GM19240 (cell line): ENCODE measurements around the gene C1QB.

Source experiments
- DNase-seq: peaks from one replicate; pipeline ENCODE4 v3.0.0; 2011; ENCODE audit warnings: low spot score; ENCODE audit not compliant: insufficient read length

C1QB gene, protein sequence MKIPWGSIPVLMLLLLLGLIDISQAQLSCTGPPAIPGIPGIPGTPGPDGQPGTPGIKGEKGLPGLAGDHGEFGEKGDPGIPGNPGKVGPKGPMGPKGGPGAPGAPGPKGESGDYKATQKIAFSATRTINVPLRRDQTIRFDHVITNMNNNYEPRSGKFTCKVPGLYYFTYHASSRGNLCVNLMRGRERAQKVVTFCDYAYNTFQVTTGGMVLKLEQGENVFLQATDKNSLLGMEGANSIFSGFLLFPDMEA

DNA sequence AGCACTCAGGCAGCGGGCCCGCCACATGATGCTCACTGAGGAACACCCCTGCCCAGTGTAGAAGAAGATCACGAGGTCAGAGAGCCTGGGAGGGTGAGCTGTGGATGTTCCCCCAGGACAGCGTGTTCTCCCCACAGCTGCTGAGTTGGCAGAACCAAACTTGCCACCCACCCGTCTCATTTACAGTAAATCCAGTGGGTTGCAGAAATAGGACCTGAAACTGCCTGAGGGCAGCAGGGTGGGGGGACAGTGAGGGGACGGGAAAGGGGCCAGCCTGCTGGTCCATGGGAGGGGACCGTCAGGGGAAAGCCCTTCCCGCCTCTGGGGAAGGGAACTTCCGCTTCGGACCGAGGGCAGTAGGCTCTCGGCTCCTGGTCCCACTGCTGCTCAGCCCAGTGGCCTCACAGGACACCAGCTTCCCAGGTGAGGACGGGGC, at the start of gene C1QB:
Gene C1QB (plus strand): TSS at position 356 of the 436 bp plus-strand sequence. CDS start 6,227 bp downstream, outside the sequence.
- DNase-seq = no peak

DNA sequence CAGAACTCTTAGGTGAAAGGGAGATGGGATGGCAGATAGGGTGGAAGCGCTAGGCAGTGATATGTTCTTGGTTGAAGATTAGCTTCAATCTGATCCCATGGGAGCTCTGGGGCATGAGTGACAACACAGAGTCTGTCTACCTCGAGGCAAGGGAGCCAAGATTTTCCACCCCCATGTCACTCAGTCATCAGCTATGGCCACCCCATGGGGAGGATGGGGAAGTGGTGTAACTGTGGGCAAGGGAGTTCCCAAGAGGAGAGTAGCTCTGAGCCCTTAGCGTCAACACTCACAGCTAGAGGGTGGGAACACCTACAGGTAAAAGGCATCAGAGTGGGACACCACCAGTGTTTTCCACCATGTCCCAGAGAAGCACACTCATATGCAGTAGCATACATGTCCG, 46.9 kb upstream of the C1QB start:
- no peak for DNase-seq

DNA sequence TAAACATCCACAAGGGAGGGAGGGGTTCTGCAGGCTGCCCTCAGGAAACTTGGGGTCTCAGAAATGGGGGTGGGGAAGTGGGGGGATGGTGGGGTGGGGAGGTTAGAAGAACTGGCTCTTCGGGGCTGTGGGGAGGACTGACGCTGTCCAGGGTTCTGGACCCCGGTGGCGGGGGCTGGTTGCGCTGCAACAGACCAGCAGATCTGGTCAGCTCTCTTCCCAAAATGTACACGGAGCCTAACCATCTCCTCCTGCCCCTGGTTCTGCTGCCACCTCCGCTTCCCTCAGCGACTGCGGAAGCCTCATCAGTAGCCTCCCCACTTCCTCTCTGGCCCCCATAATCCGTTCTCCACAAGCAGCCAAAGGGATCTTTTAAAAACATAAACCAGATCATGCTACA, 45.9 kb upstream of the C1QB start:
- DNase-seq = no peak

DNA sequence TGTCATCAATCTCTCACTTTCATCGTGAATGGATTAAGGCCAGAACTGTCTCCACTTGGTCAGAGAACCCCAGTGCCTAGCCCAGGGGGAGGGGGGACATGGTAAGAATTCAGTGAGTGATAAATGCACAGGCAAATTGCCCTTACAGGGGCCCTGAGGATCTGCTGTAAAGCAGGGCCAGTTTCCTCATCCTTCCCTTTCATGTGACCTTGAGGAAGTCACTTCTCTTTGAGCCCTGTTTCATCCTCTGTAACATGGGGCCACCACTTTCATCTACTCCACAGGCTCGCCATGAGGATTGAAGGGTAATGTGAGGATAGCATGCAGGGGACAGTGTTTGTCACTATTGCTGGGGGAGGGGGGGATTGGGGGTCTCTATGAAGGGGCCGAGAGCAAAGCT, 44.7 kb upstream of the C1QB start:
- no peak for DNase-seq

DNA sequence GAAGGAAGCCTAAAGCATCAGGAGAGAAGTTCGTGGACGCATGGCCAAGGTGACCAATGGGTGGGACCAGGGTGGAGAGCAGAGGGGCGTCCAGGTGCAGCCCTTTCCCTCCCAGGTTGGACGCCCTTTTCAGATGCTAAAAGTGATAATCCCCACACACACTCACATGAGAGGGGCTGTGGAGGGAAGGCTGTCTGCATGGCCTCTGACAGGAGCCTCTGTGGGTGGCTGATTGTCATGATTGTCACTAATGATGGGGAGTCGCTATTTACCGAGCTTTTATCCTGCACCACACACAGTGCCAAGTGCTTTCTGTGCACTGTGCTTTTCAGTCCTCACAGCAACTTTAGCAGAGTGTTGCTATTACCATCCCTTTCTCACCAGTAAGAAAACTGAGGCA, 43.7 kb upstream of the C1QB start:
- no peak for DNase-seq

DNA sequence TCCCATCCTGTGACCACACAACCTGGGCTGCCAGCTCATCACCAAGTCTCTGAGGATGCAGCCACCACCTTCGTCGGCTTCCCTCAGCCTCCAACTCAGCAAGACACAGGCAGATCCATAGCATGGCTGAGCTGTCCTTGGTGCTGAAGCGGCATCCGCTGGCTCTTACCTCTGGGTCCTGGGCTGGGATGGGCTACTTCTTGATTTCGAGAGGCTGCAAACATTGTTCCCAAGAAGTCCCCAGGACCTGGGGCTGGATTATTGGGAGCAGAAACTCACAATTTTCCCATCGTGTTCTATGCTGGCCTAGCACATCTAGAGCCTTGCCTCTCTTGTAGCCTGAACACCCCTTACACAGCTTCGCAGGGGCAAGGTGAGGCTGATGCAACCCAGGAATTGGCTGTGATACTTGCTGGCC, 41.5 kb upstream of the C1QB start:
- no peak for DNase-seq

DNA sequence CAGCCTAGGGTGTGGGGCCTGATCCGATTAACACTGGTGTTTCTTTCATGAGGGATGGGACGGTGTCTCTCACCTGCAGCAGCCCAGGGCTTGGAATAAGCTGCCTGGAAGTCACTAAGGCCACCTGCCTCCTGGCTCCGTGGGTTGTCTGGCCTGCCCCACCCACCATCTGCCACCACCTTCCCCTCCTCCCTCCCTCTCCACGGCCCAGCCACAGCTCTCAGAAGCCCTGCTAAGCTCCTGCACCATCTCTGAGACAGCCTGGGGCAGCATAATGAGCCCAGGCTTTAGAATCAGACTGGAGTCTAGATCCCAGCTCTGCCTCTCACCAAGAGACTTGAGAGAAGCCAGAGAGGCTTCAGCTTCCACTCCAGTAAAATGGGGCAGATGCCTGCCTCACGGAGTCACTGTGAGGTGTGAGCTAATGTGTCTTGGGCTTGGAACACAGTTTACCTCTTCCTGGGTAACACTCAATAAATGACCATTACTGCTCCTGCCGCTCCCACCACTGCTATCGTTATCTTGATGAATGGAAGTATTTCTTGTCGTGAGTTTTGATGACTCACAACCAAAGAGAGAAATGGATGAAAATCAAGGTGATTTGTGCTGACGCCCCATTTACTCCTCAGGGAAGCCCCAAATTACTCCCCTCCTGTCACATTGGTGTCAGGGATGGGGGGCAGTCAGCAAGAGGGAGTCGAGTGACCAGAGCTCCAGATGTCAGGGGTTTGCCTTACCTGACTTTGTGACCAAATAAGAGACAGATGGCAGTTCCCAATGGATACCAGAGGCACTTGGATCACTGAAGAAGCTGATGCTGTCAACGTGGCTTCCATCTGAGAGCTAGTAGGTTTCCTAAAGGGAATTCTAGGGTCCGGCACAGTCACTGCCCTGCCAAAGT, 40.1 kb upstream of the C1QB start:
- no peak for DNase-seq

DNA sequence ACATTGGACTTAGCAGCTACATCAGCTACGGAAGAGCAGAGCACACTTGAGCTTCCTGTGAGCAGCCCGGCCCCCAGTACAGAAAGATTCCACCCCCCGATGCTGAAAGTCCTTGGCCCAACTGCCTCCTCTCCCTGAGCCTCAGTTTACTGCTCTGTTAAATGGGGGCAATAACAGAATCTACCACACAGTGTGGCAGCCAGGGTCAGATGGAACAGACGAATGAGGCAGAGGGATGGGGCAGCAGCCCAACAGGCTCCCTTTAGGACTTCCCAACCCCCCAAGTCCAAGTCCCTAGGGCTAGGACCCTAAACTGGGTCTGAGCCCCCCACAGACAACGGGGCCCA, 39.5 kb upstream of the C1QB start:
- DNase-seq = no peak

DNA sequence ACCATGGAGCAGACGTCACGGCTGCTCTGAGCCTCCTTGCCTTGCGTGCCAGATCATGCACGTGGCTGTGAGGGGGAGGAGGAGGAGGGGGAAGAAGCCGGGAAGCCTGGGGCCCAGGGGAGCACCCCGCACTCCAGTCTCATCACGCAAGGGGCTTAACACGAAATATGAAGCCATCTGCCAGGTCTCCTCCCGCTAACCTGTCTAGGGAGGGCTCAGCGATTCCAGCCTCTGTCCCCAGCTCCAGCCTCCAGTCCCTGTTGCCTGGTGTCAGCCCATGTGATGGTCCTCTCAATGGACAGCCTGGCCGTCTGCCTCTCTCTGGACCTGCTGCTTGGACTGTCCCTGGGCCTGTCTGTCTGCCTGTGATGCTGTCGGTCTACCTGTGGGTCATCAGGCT, 39.1 kb upstream of the C1QB start:
- DNase-seq = no peak

DNA sequence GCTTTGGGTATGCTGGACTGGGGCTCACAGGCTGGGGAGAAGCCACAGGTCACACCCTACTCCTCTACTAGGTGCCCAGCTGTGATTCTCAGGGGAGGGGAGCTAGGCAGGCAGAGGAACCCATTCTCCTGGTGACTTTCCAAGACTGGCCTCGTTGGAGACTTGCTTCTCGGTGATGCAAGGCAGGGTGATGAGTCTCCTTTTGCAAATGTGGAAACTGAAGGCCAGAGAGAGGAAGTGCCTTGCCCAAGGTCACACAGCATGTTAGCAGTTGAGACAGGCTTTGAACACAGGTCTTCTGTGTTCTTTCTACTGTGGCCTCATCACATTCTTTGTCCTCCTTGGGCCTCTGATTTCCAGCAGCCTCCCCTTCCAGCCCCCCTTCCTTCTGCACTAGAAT, 37.1 kb upstream of the C1QB start:
- no peak for DNase-seq

DNA sequence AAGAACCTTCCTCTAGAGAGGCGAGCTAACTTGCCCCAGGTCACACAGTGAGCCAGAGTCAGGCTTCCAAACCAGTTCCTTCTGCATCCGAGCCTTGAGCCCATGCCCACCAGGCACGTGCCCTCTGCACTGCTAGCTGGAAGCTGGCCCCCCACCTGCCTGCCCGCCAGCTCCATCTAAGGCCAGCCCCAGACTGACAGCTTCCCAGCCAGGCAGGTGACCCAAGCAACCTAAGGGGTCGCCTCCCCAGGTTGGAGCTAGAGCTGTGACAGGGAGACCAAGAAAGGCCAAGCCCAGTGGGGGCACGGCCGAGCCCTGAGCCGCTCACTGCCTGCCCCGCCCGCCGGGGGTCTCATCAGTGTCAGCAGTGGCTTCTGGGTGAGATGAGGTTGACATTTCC, 36.5 kb upstream of the C1QB start:
- DNase-seq = no peak

DNA sequence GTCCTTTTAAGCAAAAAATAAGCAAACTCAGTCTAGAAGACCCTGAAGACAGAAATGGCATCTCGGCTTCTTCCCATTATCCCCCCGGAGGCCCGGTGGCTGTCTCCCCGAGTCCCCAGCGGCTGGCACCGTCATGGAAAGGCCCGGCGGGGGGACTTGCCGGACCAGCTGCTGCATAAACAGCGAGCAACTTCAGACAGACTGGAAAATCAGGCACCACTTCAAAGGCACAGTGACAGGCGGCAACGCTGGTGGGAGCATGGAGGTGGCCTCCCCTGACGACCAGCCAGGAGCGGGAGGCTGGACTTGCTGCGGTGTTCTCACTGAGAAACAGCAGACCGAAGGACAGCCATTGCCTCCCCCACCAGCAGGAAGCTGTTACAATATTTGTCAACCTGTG, 35.0 kb upstream of the C1QB start:
- no peak for DNase-seq

DNA sequence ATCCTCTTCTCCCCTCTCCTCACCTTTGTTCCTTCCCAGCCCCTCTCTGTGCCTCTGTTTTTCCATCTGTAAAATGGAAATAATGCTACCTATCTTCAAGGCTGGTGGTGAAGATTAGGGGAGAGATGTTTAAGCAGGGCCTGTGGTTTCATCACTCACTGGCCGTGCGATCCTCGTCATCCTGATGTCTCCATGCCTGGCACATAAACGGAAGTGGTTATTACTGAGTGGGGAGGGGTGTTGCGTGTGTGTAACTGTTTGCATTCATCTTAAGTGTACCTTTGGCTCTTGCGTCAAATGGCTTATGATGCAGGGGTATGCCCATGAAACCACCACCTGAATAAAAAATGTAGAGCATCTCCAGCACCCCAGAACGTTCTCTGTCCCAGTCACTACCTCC, 33.8 kb upstream of the C1QB start:
- no peak for DNase-seq

DNA sequence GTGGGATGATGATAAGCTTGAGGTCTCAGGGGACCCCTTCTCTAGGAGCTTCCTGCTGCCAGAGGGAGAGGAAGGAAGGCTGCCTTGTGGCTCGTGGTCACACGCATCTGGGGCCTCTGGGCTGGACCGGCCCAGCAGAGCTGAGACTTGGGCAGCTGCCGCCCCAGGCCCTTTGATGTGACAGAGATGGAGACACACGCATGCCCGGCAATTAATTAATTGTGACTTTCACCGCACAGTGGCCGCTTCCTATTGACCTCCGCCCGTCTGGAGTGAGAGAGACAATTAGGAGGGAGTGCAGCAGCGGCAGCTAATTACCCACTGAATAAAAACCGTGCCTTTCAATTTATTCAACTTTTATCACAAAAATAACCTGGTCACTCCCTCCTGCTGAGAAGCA, 33.2 kb upstream of the C1QB start:
- no peak for DNase-seq

DNA sequence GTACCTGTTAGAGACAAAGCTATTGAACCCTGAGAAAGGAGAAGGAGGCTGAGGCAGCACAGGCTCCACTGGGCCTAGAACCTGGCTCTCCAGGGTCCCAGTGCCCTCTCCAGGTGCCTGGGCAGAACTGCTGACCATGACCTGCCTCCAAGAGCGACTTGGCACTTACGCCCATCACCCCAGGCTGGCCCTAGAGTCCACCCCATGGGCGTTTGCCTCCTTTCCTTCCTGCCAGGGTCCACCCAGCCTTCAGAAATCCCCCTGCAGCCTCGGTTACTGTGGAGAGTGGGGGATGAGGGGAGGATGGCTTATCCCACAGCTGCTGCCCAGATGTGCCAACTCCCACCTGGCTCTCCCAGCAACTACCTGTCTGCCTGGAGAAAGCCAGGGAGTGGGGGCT, 31.3 kb upstream of the C1QB start:
- DNase-seq = no peak

DNA sequence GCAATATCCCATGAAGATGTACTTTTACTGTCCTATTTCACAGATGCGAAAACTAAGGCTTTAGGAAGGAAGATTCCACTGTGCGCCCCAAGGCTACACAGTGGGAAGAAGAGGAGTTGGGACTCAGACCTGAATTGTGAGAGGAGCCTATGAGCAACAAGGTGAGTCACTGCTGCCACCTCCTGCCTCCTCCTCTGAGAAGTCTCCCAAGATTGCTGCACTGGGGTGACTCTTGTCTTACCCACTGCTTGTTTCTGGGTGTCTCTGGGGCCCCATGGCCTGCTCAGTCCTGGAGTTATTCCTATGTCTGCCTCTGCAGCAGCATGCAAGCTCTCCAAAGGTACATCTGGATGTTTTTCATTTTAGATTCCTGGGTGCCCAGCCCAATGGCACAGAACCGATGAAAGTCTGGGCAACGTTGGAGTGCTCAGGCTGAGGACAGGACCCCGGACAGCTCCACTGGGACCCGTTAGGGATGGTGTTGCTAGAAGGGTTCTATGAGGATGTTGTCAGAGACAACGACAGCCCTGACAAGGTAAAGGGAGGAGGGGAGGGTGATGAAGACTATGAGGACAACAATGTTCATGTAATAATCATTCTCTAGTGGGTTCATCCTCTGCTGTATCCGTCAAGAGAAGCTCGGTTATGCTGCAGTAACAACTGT, 27.6 kb upstream of the C1QB start:
- DNase-seq = no peak

DNA sequence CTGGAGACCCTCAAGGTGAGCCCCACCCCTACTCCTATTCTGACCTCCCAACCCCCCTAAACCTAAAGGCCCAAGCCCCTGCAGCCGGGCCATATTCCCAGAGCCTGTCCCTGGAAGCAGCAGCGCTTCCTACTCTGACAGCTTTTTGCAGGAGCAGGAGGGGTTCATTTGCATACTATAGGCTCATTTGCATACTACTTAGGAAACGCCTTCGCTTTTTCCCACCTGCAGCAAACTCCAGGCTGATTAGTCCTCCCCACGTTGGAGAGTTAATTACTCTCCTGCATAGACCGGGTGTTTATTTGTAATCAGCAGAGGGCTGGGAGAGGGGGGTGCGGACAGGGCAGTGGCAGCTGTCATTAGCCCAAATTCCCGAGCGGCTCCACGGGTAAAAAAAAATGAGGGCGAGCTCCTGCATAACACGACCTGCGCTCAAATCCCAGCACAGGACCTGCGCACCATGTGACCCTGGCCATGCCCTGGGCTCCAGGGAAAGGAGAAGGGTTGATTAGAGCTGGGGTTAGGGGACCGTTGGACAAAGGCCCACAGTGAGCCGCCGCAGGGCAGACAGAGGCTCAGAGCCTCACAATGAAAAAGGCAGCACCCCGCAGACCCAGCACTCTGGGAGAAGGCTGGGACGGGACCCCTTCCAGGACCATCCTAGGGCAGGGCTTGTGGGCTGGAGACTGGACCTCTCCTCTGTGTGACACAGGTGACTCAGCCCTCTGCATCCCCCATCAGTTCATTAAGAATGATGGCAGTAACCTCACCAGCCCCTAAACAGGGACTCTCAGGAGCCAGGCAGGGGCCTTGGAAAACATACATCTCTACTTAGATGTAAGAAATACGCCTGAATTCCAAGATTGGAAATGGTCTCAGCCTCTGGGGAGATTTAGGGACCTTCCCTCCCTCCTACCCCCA, 26.5 kb upstream of the C1QB start:
- DNase-seq = no peak

DNA sequence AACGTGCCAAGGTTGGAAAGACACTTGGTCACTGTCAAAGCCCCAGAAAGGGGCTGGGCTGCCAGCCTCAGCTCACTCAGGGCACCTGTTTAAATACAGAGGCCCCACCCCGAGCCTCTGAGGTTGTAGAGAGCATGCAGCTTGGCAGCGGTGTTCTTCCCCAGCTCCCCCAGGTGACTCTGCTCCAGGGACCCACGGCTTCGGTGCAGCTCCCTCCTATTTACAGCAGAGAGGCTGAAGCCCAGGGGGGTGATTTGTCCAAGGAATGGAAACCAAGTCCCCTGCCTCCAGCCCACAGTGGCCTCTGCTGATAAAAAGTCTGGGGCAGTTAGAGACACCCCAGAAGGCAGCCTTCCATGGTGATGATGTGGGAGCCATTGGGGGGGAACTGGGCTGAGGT, 25.7 kb upstream of the C1QB start:
- no peak for DNase-seq

DNA sequence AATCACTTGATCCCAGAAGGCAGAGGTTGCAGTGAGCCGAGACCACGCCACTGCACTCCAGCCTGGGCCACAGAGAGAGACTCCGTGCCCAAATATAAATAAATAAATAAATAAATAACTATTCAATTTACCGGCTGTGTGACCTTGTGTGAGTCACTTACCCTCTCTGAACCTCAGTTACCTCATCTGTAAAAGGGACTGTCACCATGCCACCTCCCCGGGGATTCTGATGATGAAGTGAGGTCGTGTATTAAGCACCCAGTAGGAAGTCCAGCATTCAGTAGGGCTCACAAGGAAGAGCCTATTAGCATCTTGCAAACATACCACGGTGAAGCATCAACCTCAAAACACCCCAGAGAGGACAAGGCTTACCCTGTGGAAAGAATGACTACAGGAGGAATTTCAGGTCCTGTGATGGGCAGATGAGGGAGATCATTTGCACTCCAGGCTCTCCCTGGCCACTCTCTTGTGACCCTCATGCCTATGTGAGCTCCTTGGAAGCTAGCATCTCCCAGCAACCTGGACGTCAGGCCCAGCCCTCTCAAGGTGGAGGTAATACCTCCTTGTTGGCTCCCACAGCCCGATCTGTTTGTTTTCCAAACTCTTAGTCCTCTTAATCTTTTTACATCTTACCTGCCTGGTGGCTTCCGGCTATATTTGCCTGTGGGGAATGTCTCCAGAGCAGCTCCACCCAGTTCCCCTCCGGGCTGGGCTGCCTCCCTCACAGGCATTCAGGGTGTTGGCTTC, 24.2 kb upstream of the C1QB start:
- DNase-seq = no peak

DNA sequence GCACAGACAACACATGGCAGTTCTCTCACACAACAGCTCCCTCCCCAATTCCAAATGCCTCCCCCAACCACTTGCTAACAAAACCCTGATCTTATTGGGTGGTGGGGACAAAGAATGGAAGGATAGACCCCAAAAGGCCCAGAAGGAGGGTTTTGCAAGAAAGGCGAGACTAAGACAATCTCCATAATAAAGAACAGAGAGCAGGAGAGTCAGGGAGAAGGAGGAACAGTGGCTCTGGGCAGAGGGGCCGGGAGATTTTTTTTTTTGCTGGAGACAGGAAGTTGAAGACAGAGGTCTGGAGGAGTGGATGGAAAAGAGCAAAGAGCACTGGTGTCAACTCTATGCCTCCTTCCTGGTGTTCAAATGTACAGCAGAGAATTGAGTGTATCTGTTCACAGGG, 23.1 kb upstream of the C1QB start:
- DNase-seq = no peak
